Astrocyte (in vitro differentiated cells and primary cell): ENCODE results near the gene GJB6. TPM values are rescaled to one million over a fixed set of nuclear protein-coding genes. Genes with fewer than 3 reads are reported as not detected.

Source experiments
- DNase-seq: peaks from one replicate; pipeline ENCODE4 v3.0.0-alpha.2; 2010; ENCODE audit warnings: low read depth
- FAIRE-seq: peaks from 2 replicates; lab custom pipeline; 2011; peaks lifted over from hg19 to GRCh38; lab: Jason Lieb, UNC
- H2AFZ ChIP-seq: 2 replicates; pipeline ENCODE4 v1.6.0; 2012; ENCODE audit warnings: low read depth, low read length, inconsistent platforms
- H3K27ac ChIP-seq: 2 replicates; pipeline ENCODE4 v1.5.1; 2011; ENCODE audit warnings: low read depth, low read length, inconsistent platforms
- H3K27me3 ChIP-seq: 2 replicates; pipeline ENCODE4 v1.6.0; 2011; ENCODE audit warnings: low read length, inconsistent platforms; ENCODE audit not compliant: insufficient read depth
- H3K36me3 ChIP-seq: 2 replicates; pipeline ENCODE4 v1.5.1; 2011; ENCODE audit warnings: low read length, inconsistent platforms; ENCODE audit not compliant: insufficient read depth
- H3K4me1 ChIP-seq: 2 replicates; pipeline ENCODE4 v1.5.1; 2011; ENCODE audit warnings: low read length, inconsistent platforms; ENCODE audit not compliant: insufficient read depth
- H3K4me2 ChIP-seq: 2 replicates; pipeline ENCODE4 v1.6.0; 2012; ENCODE audit warnings: low read length, inconsistent platforms
- H3K4me3 ChIP-seq: 2 replicates; pipeline ENCODE4 v1.5.1; 2011; ENCODE audit warnings: low read depth, mild to moderate bottlenecking, low read length, inconsistent platforms; ENCODE audit not compliant: insufficient read depth
- H3K79me2 ChIP-seq: 2 replicates; pipeline ENCODE4 v1.6.0; 2012; ENCODE audit warnings: mild to moderate bottlenecking, low read length, inconsistent platforms; ENCODE audit not compliant: insufficient read depth
- H3K9ac ChIP-seq: 2 replicates; pipeline ENCODE4 v1.6.0; 2012; ENCODE audit warnings: mild to moderate bottlenecking, low read length, inconsistent platforms
- H3K9me3 ChIP-seq: 2 replicates; pipeline ENCODE4 v1.5.1; 2012; ENCODE audit warnings: low read depth, mild to moderate bottlenecking, low read length, inconsistent platforms; ENCODE audit not compliant: insufficient read depth
- H4K20me1 ChIP-seq: 2 replicates; pipeline ENCODE4 v1.6.0; 2012; ENCODE audit warnings: low read length, inconsistent platforms; ENCODE audit not compliant: insufficient read depth
- H3K27ac Mint-ChIP-seq: one replicate; pipeline ENCODE4 v1.8.0; 2021; ENCODE audit warnings: mild to moderate bottlenecking, mixed read lengths; ENCODE audit not compliant: unreplicated experiment
- H3K27me3 Mint-ChIP-seq: one replicate; pipeline ENCODE4 v1.8.0; 2021; ENCODE audit warnings: low read depth, mixed read lengths; ENCODE audit not compliant: unreplicated experiment
- H3K36me3 Mint-ChIP-seq: one replicate; pipeline ENCODE4 v1.8.0; 2021; ENCODE audit warnings: low read depth, mixed read lengths; ENCODE audit not compliant: unreplicated experiment
- H3K4me1 Mint-ChIP-seq: one replicate; pipeline ENCODE4 v1.8.0; 2021; ENCODE audit warnings: low read depth, mixed read lengths; ENCODE audit not compliant: unreplicated experiment
- H3K4me3 Mint-ChIP-seq: one replicate; pipeline ENCODE4 v1.8.0; 2021; ENCODE audit warnings: mild to moderate bottlenecking, moderate library complexity, mixed read lengths; ENCODE audit not compliant: unreplicated experiment
- H3K9me3 Mint-ChIP-seq: one replicate; pipeline ENCODE4 v1.8.0; 2021; ENCODE audit warnings: mild to moderate bottlenecking, mixed read lengths; ENCODE audit not compliant: unreplicated experiment
- EZH2 ChIP-seq: IDR thresholded peaks from 2 replicates; pipeline ENCODE4 v1.6.1; 2012; ENCODE audit warnings: mild to moderate bottlenecking, low read length, inconsistent platforms; ENCODE audit not compliant: insufficient read depth
- total RNA-seq: library from RNA; stranded (reverse); gene quantifications from 2 replicates; pipeline ENCODE4 v1.2.1, GENCODE V29; 2021
- TF ChIP-seq, protein P1 (sequence below): IDR thresholded peaks from 2 replicates; pipeline ENCODE4 v1.5.1; 2011; ENCODE audit warnings: low read depth, mild to moderate bottlenecking, inconsistent platforms, low read length, moderate library complexity; ENCODE audit not compliant: insufficient read depth

GJB6 gene
- total RNA-seq, 1 donor from 2014 or later = not detected

DNA sequence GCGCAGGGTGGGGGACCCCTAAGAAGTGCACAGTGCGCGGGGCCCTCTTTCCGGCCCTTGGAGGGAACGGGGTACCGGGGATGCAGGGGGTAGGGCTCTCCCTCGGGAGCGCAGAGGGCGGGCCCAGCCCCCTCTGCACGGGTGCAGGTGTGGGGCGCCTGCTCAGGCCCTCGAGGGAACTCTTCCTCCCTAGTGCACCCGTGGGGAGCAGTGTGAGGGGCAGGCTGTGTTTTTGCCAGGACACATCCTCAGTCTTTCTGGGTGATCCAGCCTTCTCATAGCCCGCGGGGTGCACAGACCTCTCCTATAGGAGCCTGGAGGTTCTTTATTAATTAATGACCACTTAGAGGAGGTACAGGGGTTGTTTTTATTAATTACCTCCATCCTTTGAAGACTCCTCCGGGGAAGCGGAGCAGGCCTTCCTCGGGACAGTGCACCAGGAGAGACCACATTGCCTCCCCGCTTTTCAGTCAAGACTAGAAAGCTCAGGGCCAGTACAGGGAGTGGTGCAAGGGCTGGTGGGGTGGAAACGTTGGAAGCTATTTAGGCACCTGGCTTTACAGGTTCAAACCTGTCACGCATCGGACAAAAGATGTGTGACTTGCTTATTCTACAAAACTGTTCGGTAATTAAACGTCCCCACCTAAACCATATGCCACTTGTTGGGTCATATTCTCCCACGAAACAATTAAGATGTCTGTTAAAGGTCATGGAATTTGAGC is 598 bp upstream of the GJB6 start:
- peaks cover 3% of the 10 kb centered on the region for H3K9me3 Mint-ChIP-seq
- H3K4me3 Mint-ChIP-seq = no peak overlapping the region
- H3K36me3 ChIP-seq = no peaks in the 10 kb centered on the region
- H3K4me1 ChIP-seq = no peaks in the 10 kb centered on the region
- no peak overlapping the region for H2AFZ ChIP-seq
- TF ChIP-seq EZH2 = peak; percentile 41
- TF ChIP-seq, protein P1, sequence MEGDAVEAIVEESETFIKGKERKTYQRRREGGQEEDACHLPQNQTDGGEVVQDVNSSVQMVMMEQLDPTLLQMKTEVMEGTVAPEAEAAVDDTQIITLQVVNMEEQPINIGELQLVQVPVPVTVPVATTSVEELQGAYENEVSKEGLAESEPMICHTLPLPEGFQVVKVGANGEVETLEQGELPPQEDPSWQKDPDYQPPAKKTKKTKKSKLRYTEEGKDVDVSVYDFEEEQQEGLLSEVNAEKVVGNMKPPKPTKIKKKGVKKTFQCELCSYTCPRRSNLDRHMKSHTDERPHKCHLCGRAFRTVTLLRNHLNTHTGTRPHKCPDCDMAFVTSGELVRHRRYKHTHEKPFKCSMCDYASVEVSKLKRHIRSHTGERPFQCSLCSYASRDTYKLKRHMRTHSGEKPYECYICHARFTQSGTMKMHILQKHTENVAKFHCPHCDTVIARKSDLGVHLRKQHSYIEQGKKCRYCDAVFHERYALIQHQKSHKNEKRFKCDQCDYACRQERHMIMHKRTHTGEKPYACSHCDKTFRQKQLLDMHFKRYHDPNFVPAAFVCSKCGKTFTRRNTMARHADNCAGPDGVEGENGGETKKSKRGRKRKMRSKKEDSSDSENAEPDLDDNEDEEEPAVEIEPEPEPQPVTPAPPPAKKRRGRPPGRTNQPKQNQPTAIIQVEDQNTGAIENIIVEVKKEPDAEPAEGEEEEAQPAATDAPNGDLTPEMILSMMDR = no peak
- no peak for DNase-seq
- H3K9me3 ChIP-seq = no peaks in the 10 kb centered on the region
- no peaks in the 10 kb centered on the region for H3K4me1 Mint-ChIP-seq
- no peaks in the 10 kb centered on the region for H3K79me2 ChIP-seq
- peak overlapping the region; percentile 26 for H3K4me2 ChIP-seq
- H3K9ac ChIP-seq = no peak overlapping the region
- no peaks in the 10 kb centered on the region for H3K36me3 Mint-ChIP-seq
- no peak overlapping the region for H3K4me3 ChIP-seq
- H3K27ac ChIP-seq = no peak overlapping the region
- FAIRE-seq = no peak
- H3K27me3 Mint-ChIP-seq = peaks cover 74% of the 10 kb centered on the region
- H3K27ac Mint-ChIP-seq = no peak overlapping the region
- H4K20me1 ChIP-seq = no peaks in the 10 kb centered on the region
- H3K27me3 ChIP-seq = peaks cover 55% of the 10 kb centered on the region

DNA sequence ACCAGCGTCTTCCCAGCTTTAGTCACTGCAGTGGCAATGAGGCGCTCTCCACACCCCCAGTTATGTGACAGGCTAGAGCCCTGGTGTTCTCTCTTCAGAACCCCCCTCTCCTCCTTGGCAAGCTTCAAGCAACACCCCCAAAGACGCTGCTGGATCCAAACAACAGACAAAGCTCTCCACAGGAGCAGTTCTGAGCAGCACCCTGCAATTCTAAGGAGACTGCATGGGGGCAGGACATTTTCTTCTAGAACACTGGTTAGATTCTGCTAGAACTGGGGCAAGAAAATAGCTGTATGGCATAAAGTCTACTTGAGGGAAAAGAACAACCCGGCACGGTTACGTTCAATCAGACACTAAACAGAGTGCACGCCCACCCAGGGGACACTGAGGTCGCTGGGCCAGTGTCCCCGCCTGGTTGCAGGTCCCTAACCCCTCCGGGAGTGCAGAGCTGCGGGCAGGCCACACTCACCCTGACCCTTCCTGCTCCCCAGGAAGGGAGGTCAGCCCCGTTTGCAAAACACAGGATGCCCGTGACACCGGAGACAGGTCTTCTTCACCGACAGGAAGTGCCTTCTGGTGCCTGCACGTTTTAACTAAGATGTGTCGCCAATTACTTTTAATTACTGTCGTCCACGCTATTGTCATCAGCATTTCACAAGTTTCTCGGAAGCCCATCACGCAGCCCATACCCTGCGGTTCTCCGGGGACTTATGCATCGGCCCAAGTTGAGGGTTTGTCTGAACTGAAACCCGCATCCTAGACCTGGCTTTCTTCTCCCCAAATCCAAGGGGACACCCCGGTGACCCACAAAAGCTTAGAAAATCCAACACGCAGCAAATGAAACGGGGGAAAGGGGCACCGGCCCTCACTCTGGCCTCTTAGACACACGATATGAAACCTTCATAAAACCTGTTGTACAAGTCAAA is 943 bp downstream of the GJB6 start:
- Mint-ChIP-seq H3K4me1 (no peaks in the 10 kb centered on the region), H3K27ac (no peak overlapping the region), H3K36me3 (no peaks in the 10 kb centered on the region), H3K9me3 (peaks cover 3% of the 10 kb centered on the region), H3K27me3 (peaks cover 74% of the 10 kb centered on the region), H3K4me3 (peak overlapping the region; percentile 60)
- H3K27ac ChIP-seq = no peak overlapping the region
- peak overlapping the region; percentile 2 for H2AFZ ChIP-seq
- TF ChIP-seq, protein P1 = no peak
- TF ChIP-seq EZH2 = no peak
- H3K36me3 ChIP-seq = no peaks in the 10 kb centered on the region
- FAIRE-seq = no peak
- H3K9me3 ChIP-seq = no peaks in the 10 kb centered on the region
- peak overlapping the region; percentile 26 for H3K4me2 ChIP-seq
- H3K4me1 ChIP-seq = no peaks in the 10 kb centered on the region
- H3K4me3 ChIP-seq = no peak overlapping the region
- DNase-seq = no peak
- H3K9ac ChIP-seq = no peak overlapping the region
- H4K20me1 ChIP-seq = no peaks in the 10 kb centered on the region
- peaks cover 55% of the 10 kb centered on the region for H3K27me3 ChIP-seq
- H3K79me2 ChIP-seq = no peaks in the 10 kb centered on the region
